Spleen (tissue), 11 donors: ENCODE data around the gene CUL3. TPM values are rescaled to one million over a fixed set of nuclear protein-coding genes. Genes with fewer than 3 reads are reported as not detected.

Source experiments
- DNase-seq: peaks from one replicate; pipeline ENCODE4 v3.0.0-alpha.2; 2020
- H3K27ac ChIP-seq, 8 donors: fragments of 200-600 bp; sonication (generic) in 7 of 8; 1 replicate in 4 of 8; 2 replicates in 4 of 8; pipeline versions ENCODE4 v1.5.0 to v1.8.0; 2016 to 2021; ENCODE audit warnings: inconsistent platforms in 4 of 8, mild to moderate bottlenecking in 4 of 8, moderate library complexity in 1 of 8
- H3K27me3 ChIP-seq, 7 donors: fragments of 200-600 bp; sonication (generic) in 6 of 7; replicated peaks in 1 of 7; 1 replicate in 4 of 7; 2 replicates in 3 of 7; pipeline versions ENCODE4 v1.5.0 to v1.8.0; 2016 to 2021; ENCODE audit warnings: inconsistent platforms in 3 of 7, mild to moderate bottlenecking in 1 of 7
- H3K36me3 ChIP-seq, 6 donors: fragments of 200-600 bp; sonication (generic) in 5 of 6; 1 replicate in 4 of 6; 2 replicates in 2 of 6; pipeline versions ENCODE4 v1.5.0 to v1.8.0; 2016 to 2021; ENCODE audit warnings: inconsistent platforms in 2 of 6
- H3K4me1 ChIP-seq, 6 donors: fragments of 200-600 bp; sonication (generic) in 5 of 6; 1 replicate in 3 of 6; 2 replicates in 3 of 6; pipeline versions ENCODE4 v1.5.0 to v1.8.0; 2016 to 2021; ENCODE audit warnings: inconsistent platforms in 3 of 6
- H3K4me3 ChIP-seq, 8 donors: fragments of 200-600 bp; sonication (generic) in 7 of 8; 1 replicate in 4 of 8; 2 replicates in 4 of 8; pipeline versions ENCODE4 v1.5.0 to v1.8.0; 2016 to 2021; ENCODE audit warnings: inconsistent platforms in 4 of 8, mild to moderate bottlenecking in 4 of 8, moderate library complexity in 2 of 8
- H3K9me3 ChIP-seq, 8 donors: fragments of 200-600 bp; sonication (generic) in 7 of 8; 1 replicate in 4 of 8; 2 replicates in 4 of 8; pipeline versions ENCODE4 v1.5.0 to v1.8.0; 2016 to 2021; ENCODE audit warnings: inconsistent platforms in 4 of 8
- POLR2A ChIP-seq, 3 donors: fragments of 450-650 bp; IDR thresholded peaks; one replicate each; pipeline ENCODE4 v1.5.1; 2017; ENCODE audit warnings: antibody characterized with exemption in 3 of 3, mild to moderate bottlenecking in 1 of 3
- POLR2AphosphoS5 ChIP-seq, 3 donors: sonication (generic); formaldehyde crosslinking; IDR thresholded peaks; one replicate each; pipeline ENCODE4 v1.5.1; 2017; ENCODE audit warnings: antibody characterized with exemption in 3 of 3
- WGBS, 5 donors: extraction: QIAGEN DNeasy Blood & Tissue Kit in 3 of 5; methylation state at CpG; one replicate each; pipeline versions ENCODE4 v1.1.5 to v1.1.7; 2013 to 2018; 5-methylcytosine and 5-hydroxymethylcytosine counted together
- intact Hi-C: fragments of 100-400 bp; cut with DNase I; formaldehyde crosslinking; loops from one replicate; pipeline ENCODE4 v1.15.0; 2023; ENCODE audit warnings: low total_unique reads
- polyA plus RNA-seq, 3 donors: library from polyadenylated mRNA; stranded (reverse); fragments of 200-250 nt; gene quantifications; one replicate each; pipeline ENCODE4 v1.2.1, GENCODE V29; 2013
- total RNA-seq, 7 donors: library from RNA; depleted of rRNA in 3 of 7; stranded (reverse); fragments of >200 nt in 3 of 7; fragmentation: NEBNext Ultra II Directional in 4 of 7; extraction: Animal tissue kit (Norgen Biotek cat#: 25700) in 4 of 7; gene quantifications; one replicate each; pipeline versions ENCODE4 v1.1.0 to v1.2.1, GENCODE V29; 2016 to 2021
- TF ChIP-seq, protein P1 (sequence below), 11 experiments: fragments of 200-600 bp in 7 of 11; fragments of 450-650 bp in 4 of 11; sonication (generic) in 4 of 11; IDR thresholded peaks in 8 of 11; conservative IDR thresholded peaks in 3 of 11; 1 replicate in 7 of 11; 2 replicates in 4 of 11; pipeline versions ENCODE4 v1.4.0 to v1.8.0; 2016 to 2021; ENCODE audit warnings: antibody characterized with exemption in 11 of 11, inconsistent platforms in 4 of 11, mild to moderate bottlenecking in 1 of 11
- donor health status: healthy with polysubstance abuse.
- donor health status: DM: no; HTN: no; CAD: no; lungs with moderate emphysema.
- donor health status: DM: no; HTN: no; CAD: no.
- donor health status: Bipolar disorder and iron deficiency.
- donor health status: healthy.
- donor health status: DM: no; HTN: no; CAD: no.
- donor health status: DM: yes; HTN: yes; CAD: no.

The CUL3 gene
- total and polyA plus RNA-seq, 10 donors: 66.0 to 99.7 (median 83.6) TPM

DNA sequence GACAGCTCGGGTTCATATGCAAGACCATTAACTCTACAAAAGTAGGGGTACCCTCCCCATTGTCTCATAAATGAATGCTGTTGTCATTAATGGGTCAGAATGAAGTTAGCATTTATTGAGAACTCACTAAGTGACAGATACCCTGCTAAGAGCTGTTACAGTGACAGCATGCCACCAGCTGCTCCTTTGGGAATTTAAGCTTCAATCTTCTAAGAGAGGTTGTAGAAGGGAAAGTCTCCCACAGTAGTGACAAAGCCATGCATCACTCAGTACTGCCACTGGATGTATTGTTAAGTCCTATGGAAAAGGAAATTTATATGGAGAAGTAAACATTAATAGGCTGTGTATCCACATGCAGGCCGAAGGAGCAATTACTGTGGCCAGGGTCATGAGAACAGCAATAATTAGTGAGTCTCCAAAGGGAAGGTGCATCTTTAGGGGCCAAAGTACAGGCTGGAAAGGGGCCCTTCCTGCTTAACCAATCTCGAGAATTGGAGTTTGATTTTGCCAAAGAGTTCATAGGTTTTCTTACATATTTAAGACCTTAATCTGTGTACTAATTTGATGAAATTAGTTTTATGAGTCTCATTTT is 118.8 kb downstream of the CUL3 start:
- 74 to 83% (median 80%) methylated on average over 3 of the region's 3 CpGs for WGBS, 5 donors
- Histone ChIP-seq H3K9me3 (peaks cover 0 to 6% (median 0%) of the 10 kb centered on the region in 8 donors), H3K36me3 (no peaks in the 10 kb centered on the region), H3K27ac (no peak overlapping the region), H3K4me1 (no peaks in the 10 kb centered on the region), H3K27me3 (no peaks in the 10 kb centered on the region), H3K4me3 (no peak overlapping the region)
- intact Hi-C loops: no loop called here
- TF ChIP-seq POLR2AphosphoS5 (IDR thresholded peaks at IDR 0.05) (no peak), POLR2A (IDR thresholded peaks at IDR 0.05) (no peak)
- TF ChIP-seq, protein P1, sequence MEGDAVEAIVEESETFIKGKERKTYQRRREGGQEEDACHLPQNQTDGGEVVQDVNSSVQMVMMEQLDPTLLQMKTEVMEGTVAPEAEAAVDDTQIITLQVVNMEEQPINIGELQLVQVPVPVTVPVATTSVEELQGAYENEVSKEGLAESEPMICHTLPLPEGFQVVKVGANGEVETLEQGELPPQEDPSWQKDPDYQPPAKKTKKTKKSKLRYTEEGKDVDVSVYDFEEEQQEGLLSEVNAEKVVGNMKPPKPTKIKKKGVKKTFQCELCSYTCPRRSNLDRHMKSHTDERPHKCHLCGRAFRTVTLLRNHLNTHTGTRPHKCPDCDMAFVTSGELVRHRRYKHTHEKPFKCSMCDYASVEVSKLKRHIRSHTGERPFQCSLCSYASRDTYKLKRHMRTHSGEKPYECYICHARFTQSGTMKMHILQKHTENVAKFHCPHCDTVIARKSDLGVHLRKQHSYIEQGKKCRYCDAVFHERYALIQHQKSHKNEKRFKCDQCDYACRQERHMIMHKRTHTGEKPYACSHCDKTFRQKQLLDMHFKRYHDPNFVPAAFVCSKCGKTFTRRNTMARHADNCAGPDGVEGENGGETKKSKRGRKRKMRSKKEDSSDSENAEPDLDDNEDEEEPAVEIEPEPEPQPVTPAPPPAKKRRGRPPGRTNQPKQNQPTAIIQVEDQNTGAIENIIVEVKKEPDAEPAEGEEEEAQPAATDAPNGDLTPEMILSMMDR (IDR thresholded peaks at IDR 0.05 in 8 of 11, conservative IDR thresholded peaks at IDR 0.05 in 3 of 11): no peak
- no peak for DNase-seq

DNA sequence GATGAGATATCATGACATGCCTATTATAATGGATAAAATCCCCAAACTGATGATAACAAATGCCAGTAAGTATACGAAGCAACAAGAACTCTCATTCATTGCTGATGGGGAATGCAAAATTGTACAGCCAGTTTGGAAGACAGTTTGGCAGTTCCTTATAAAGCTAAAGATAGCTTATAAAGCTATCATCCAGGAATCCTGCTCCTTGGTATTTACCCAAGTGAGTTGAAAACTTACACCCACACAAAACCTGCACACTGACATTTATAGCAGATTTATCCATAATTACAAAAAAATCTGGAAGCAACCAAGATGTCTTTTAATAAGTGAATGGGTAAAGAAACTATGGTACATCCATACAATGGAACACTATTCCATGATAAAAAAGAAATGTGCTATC is 123.8 kb downstream of the CUL3 start:
- Histone ChIP-seq H3K36me3 (no peaks in the 10 kb centered on the region), H3K27ac (no peak overlapping the region), H3K4me3 (no peak overlapping the region), H3K4me1 (no peaks in the 10 kb centered on the region), H3K27me3 (no peaks in the 10 kb centered on the region), H3K9me3 (peaks cover 0 to 6% (median 0%) of the 10 kb centered on the region in 8 donors)
- no peak for DNase-seq
- WGBS, 5 donors: 85 to 95% (median 92%) methylated on average over 1 of the region's 1 CpG
- intact Hi-C loops: no loop called here
- no peak for TF ChIP-seq POLR2AphosphoS5 (IDR thresholded peaks at IDR 0.05)
- TF ChIP-seq, protein P1 (IDR thresholded peaks at IDR 0.05 in 8 of 11, conservative IDR thresholded peaks at IDR 0.05 in 3 of 11): no peak
- TF ChIP-seq POLR2A (IDR thresholded peaks at IDR 0.05): no peak

DNA sequence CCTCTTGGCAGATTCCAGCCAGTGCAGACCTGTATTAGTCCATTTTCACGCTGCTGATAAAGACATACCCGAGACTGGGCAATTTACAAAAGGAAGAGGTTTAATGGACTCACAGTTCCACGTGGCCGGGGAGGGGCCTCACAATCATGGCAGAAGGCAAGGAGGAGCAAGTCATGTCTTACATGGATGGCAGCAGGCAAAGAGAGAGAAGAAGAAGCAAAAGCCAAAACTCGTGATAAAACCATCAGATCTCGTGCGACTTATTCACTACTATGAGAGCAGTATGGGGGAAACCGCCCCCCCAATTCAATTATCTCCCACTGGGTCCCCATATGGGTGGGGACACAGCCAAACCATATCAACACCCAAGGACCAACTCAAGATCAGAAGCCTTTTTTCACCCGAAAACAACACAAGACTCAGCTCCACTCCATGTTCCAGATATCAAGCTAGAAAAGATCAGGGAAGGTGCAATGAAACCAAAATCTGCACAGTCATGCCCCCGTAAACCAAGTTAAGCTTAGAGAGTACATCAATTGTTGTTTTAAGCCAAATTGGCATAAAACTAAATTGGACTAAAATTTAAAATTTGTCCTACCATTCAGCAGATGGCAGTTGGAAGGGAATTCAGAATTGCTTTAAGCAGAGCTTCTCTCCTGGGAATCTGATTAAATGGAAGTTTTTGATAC is 127.6 kb downstream of the CUL3 start:
- H3K27me3 ChIP-seq: no peaks in the 10 kb centered on the region
- WGBS, 5 donors: 92 to 95% (median 92%) methylated on average over 10 of the region's 10 CpGs
- DNase-seq: no peak
- TF ChIP-seq POLR2AphosphoS5 (IDR thresholded peaks at IDR 0.05) (no peak), POLR2A (IDR thresholded peaks at IDR 0.05) (no peak)
- TF ChIP-seq, protein P1 (IDR thresholded peaks at IDR 0.05 in 8 of 11, conservative IDR thresholded peaks at IDR 0.05 in 3 of 11): no peak
- intact Hi-C loops: no loop called here
- no peak overlapping the region for H3K27ac ChIP-seq
- no peaks in the 10 kb centered on the region for H3K36me3 ChIP-seq
- H3K4me3 ChIP-seq: no peak overlapping the region
- peaks cover 0 to 5% (median 0%) of the 10 kb centered on the region in 8 donors for H3K9me3 ChIP-seq
- H3K4me1 ChIP-seq: no peaks in the 10 kb centered on the region

DNA sequence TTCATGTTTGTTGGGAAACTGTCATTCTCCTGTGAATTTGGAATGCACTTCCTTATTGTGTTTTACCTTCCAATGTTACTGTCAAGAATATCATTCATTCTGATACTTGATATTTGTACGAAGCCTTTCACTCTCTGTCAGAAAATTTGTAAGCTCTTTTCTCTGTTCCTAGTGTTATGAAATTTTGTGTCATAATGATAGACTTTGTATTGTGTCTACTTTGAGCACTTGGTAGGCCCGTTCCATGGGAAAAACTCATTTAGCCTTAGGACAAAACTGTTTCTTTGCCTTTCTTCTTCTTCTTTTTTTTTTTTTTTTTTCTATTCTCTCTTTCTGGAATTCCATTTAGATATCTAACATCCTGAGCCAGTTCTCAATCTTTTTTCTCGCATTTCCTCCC is 131.3 kb downstream of the CUL3 start:
- Histone ChIP-seq H3K9me3 (peaks cover 0 to 5% (median 0%) of the 10 kb centered on the region in 8 donors), H3K36me3 (no peaks in the 10 kb centered on the region), H3K4me3 (no peak overlapping the region), H3K27ac (no peak overlapping the region), H3K4me1 (no peaks in the 10 kb centered on the region), H3K27me3 (no peaks in the 10 kb centered on the region)
- no peak for DNase-seq
- intact Hi-C loops: no loop called here
- TF ChIP-seq, protein P1 (IDR thresholded peaks at IDR 0.05 in 8 of 11, conservative IDR thresholded peaks at IDR 0.05 in 3 of 11): no peak
- TF ChIP-seq POLR2A (IDR thresholded peaks at IDR 0.05) (no peak), POLR2AphosphoS5 (IDR thresholded peaks at IDR 0.05) (no peak)
- WGBS, 5 donors: 76 to 92% (median 84%) methylated on average over 3 of the region's 3 CpGs
